CD8-positive, alpha-beta memory T cell (primary cell): ENCODE data around the gene HSF2BP. TPM values are rescaled to one million over a fixed set of nuclear protein-coding genes. Genes with fewer than 3 reads are reported as not detected.

Experiments used
- CTCF ChIA-PET: fragments of 350-600 bp; sonication (Branson Sonifier 250); formaldehyde crosslinking; loops from one replicate; lab custom pipeline; 2021; ENCODE audit warnings: antibody characterized with exemption; lab: Charles Lee
- POLR2A ChIA-PET: fragments of 350-600 bp; sonication (Branson Sonifier 250); formaldehyde crosslinking; loops from one replicate; lab custom pipeline; 2021; ENCODE audit warnings: antibody characterized with exemption; lab: Charles Lee
- DNase-seq, 5 donors: peaks; one replicate each; pipeline versions ENCODE4 v3.0.0 to v3.0.0-alpha.2; 2020 to 2022; ENCODE audit warnings: mixed read lengths in 1 of 5
- H3K27ac ChIP-seq: one replicate; pipeline ENCODE4 v1.7.0; 2013; ENCODE audit warnings: low read depth, mild to moderate bottlenecking, low read length, moderate library complexity
- H3K27me3 ChIP-seq: 2 replicates; pipeline ENCODE4 v1.7.0; 2013; ENCODE audit warnings: low read length, mild to moderate bottlenecking; ENCODE audit not compliant: insufficient read depth, poor library complexity, severe bottlenecking
- H3K36me3 ChIP-seq: 2 replicates; pipeline ENCODE4 v1.7.0; 2013; ENCODE audit warnings: mild to moderate bottlenecking, low read length, moderate library complexity; ENCODE audit not compliant: insufficient read depth
- H3K4me1 ChIP-seq: 2 replicates; pipeline ENCODE4 v1.7.0; 2013; ENCODE audit warnings: mild to moderate bottlenecking, low read length, moderate library complexity; ENCODE audit not compliant: insufficient read depth
- H3K4me3 ChIP-seq: 2 replicates; pipeline ENCODE4 v1.7.0; 2013; ENCODE audit warnings: mild to moderate bottlenecking, low read length
- H3K9me3 ChIP-seq: 2 replicates; pipeline ENCODE4 v1.7.0; 2013; ENCODE audit warnings: mild to moderate bottlenecking, low read length
- H3K27ac Mint-ChIP-seq, 8 donors: one replicate each; pipeline ENCODE4 v1.8.0; 2020 to 2021; ENCODE audit warnings: mixed read lengths in 8 of 8, mild to moderate bottlenecking in 6 of 8, inconsistent platforms in 3 of 8, moderate library complexity in 3 of 8
- H3K27me3 Mint-ChIP-seq, 2 donors: one replicate each; pipeline ENCODE4 v1.8.0; 2020 to 2021; ENCODE audit warnings: mixed read lengths in 2 of 2, mild to moderate bottlenecking in 1 of 2, moderate library complexity in 1 of 2
- H3K36me3 Mint-ChIP-seq, 3 donors: one replicate each; pipeline ENCODE4 v1.8.0; 2020 to 2021; ENCODE audit warnings: mixed read lengths in 3 of 3, inconsistent platforms in 1 of 3, mild to moderate bottlenecking in 1 of 3
- H3K4me1 Mint-ChIP-seq, 3 donors: one replicate each; pipeline ENCODE4 v1.8.0; 2020 to 2021; ENCODE audit warnings: mixed read lengths in 3 of 3, inconsistent platforms in 1 of 3, mild to moderate bottlenecking in 1 of 3
- H3K4me3 Mint-ChIP-seq, 7 donors: one replicate each; pipeline ENCODE4 v1.8.0; 2020 to 2021; ENCODE audit warnings: mixed read lengths in 7 of 7, mild to moderate bottlenecking in 6 of 7, moderate library complexity in 4 of 7, inconsistent platforms in 2 of 7
- H3K9me3 Mint-ChIP-seq, 5 donors: one replicate each; pipeline ENCODE4 v1.8.0; 2020 to 2022; ENCODE audit warnings: mixed read lengths in 5 of 5, mild to moderate bottlenecking in 3 of 5, moderate library complexity in 2 of 5, inconsistent platforms in 1 of 5
- polyA plus RNA-seq: library from polyadenylated mRNA; unstranded; fragments of 300-500 nt; fragmentation: Illumina TruSeq; gene quantifications from one replicate; pipeline ENCODE4 v1.2.3, GENCODE V29; 2021
- total RNA-seq, 2 experiments: library from RNA; stranded (reverse); gene quantifications; one replicate each; pipeline ENCODE4 v1.2.3, GENCODE V29; 2021

The HSF2BP gene
- total and polyA plus RNA-seq, 3 experiments from 2014 or later = 0.28 to 1.4 (median 0.53) TPM

- H3K27ac Mint-ChIP-seq = peak overlapping the region in 2 of 8 donors; percentile 52 to 81
- H3K4me3 ChIP-seq = no peak overlapping the region
- no peak for DNase-seq
- peak overlapping the region in 1 of 7 donors; percentile 8 for H3K4me3 Mint-ChIP-seq
- H3K4me1 ChIP-seq = peaks cover 19% of the 10 kb centered on the region
- peaks cover 35 to 58% (median 47%) of the 10 kb centered on the region in 3 donors for H3K4me1 Mint-ChIP-seq
- ChIA-PET POLR2A (interaction anchor here (0.6 kb wide), 1 partner anchor 1474 kb away, joined by 3 read pairs; no protein-coding TSS in a partner anchor), CTCF (no interaction called here)
- no peaks in the 10 kb centered on the region for H3K9me3 ChIP-seq
- H3K9me3 Mint-ChIP-seq = no peaks in the 10 kb centered on the region
- H3K36me3 ChIP-seq = peaks cover 22% of the 10 kb centered on the region
- no peak overlapping the region for H3K27ac ChIP-seq
- H3K36me3 Mint-ChIP-seq = peaks cover 5 to 71% (median 15%) of the 10 kb centered on the region in 3 donors
- no peaks in the 10 kb centered on the region for H3K27me3 Mint-ChIP-seq
- no peaks in the 10 kb centered on the region for H3K27me3 ChIP-seq
Observed at GRCh38 chr21:43667191-43667904, 8.1 kb upstream of the HSF2BP start.

DNA sequence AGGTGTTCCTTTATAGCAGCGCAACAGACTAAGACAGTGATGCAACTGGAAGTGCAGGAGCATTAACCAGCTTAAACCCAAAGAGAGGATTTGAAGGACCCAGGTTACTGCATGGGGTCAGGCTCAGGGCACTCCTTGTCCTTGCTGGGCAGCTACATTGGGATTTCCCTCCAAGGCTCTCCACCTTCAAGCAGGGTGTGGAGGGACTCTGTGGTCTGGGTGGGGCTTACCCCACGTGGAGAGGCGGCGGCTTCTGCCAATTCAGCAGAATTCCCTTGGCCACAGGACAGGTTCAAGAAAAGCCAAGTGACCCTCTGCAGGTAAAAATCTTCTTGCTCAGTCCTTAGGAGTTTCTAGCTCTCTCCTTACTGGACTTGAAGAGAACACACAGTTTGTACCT, 6.6 kb upstream of the HSF2BP start:
- Histone ChIP-seq H3K27ac (no peak overlapping the region), H3K27me3 (no peaks in the 10 kb centered on the region), H3K9me3 (no peaks in the 10 kb centered on the region), H3K4me3 (no peak overlapping the region), H3K36me3 (peaks cover 18% of the 10 kb centered on the region), H3K4me1 (peaks cover 30% of the 10 kb centered on the region)
- Mint-ChIP-seq H3K27ac (peak overlapping the region in 3 of 8 donors; percentile 23 to 51 (median 40)), H3K4me3 (no peak overlapping the region), H3K36me3 (peaks cover 5 to 66% (median 17%) of the 10 kb centered on the region in 3 donors), H3K4me1 (peaks cover 48 to 73% (median 61%) of the 10 kb centered on the region in 3 donors), H3K27me3 (no peaks in the 10 kb centered on the region), H3K9me3 (no peaks in the 10 kb centered on the region)
- ChIA-PET POLR2A (no interaction called here), CTCF (no interaction called here)
- no peak for DNase-seq

DNA sequence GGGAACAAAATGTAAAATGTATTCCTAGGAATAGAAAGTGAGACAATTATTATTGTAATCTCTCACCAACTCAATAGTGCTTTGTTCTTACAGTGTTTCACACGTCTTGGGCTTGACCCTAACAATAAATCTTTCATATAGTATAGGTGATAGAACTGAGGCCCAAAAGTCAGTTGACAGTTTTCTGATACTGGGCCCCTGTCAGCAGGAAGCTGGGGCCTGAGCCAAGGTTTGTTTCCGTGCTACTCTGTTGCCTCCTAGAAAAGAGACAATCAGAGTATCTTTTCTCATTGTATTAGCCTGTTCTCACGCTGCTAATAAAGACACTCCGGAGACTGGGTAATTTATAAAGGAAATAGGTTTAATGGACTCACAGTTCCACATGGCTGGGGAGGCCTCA, 5.1 kb upstream of the HSF2BP start:
- no peak for DNase-seq
- CTCF ChIA-PET = no interaction called here
- Mint-ChIP-seq H3K4me1 (peaks cover 58 to 72% (median 64%) of the 10 kb centered on the region in 3 donors), H3K27me3 (no peaks in the 10 kb centered on the region), H3K36me3 (peaks cover 5 to 59% (median 14%) of the 10 kb centered on the region in 3 donors), H3K27ac (peak overlapping the region in 2 of 8 donors; percentile 4 to 74), H3K4me3 (no peak overlapping the region), H3K9me3 (no peaks in the 10 kb centered on the region)
- Histone ChIP-seq H3K9me3 (no peaks in the 10 kb centered on the region), H3K4me3 (no peak overlapping the region), H3K27ac (no peak overlapping the region), H3K36me3 (peaks cover 12% of the 10 kb centered on the region), H3K27me3 (no peaks in the 10 kb centered on the region), H3K4me1 (peaks cover 33% of the 10 kb centered on the region)
- POLR2A ChIA-PET = no interaction called here

DNA sequence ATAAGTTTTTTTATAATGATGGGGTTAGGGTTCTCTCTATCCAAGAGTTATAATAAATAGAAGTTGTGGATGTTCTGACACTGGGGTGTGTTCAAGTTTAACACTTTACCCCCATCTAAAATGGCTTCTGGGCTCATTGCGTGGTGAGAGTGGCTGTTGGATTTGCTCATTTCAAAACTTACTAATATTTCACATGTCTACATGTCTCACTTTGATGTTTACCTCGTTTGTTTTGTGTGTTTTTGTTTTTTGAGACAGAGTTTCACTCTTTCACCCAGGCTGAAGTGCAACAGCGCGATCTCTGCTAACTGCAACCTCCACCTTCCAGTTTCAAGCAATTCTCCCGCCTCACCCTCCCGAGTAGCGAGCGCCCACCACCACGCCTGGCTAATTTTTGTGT, 3.7 kb upstream of the HSF2BP start:
- ChIA-PET CTCF (no interaction called here), POLR2A (no interaction called here)
- Histone ChIP-seq H3K36me3 (peaks cover 12% of the 10 kb centered on the region), H3K27ac (no peak overlapping the region), H3K9me3 (no peaks in the 10 kb centered on the region), H3K4me1 (peaks cover 43% of the 10 kb centered on the region), H3K27me3 (no peaks in the 10 kb centered on the region), H3K4me3 (no peak overlapping the region)
- H3K36me3 Mint-ChIP-seq = peaks cover 5 to 55% (median 14%) of the 10 kb centered on the region in 3 donors
- H3K4me3 Mint-ChIP-seq = peak overlapping the region in 4 of 7 donors; percentile 22 to 69 (median 50)
- peaks cover 60 to 71% (median 68%) of the 10 kb centered on the region in 3 donors for H3K4me1 Mint-ChIP-seq
- H3K9me3 Mint-ChIP-seq = no peaks in the 10 kb centered on the region
- H3K27me3 Mint-ChIP-seq = no peaks in the 10 kb centered on the region
- H3K27ac Mint-ChIP-seq = peak overlapping the region; percentile 26 to 92 (median 57)
- no peak for DNase-seq

- H3K27ac ChIP-seq = no peak overlapping the region
- Mint-ChIP-seq H3K27me3 (no peaks in the 10 kb centered on the region), H3K9me3 (no peaks in the 10 kb centered on the region), H3K4me3 (peak overlapping the region in 2 of 7 donors; percentile 22 to 92), H3K27ac (peak overlapping the region in 5 of 8 donors; percentile 58 to 92 (median 76)), H3K4me1 (peaks cover 56 to 65% (median 64%) of the 10 kb centered on the region in 3 donors), H3K36me3 (peaks cover 5 to 52% (median 14%) of the 10 kb centered on the region in 3 donors)
- CTCF ChIA-PET = no interaction called here
- H3K9me3 ChIP-seq = no peaks in the 10 kb centered on the region
- H3K4me1 ChIP-seq = peaks cover 43% of the 10 kb centered on the region
- POLR2A ChIA-PET = no interaction called here
- no peak for DNase-seq
- no peak overlapping the region for H3K4me3 ChIP-seq
- H3K36me3 ChIP-seq = peaks cover 12% of the 10 kb centered on the region
- H3K27me3 ChIP-seq = no peaks in the 10 kb centered on the region
Observed at GRCh38 chr21:43662286-43662685, 3.0 kb upstream of the HSF2BP start.

DNA sequence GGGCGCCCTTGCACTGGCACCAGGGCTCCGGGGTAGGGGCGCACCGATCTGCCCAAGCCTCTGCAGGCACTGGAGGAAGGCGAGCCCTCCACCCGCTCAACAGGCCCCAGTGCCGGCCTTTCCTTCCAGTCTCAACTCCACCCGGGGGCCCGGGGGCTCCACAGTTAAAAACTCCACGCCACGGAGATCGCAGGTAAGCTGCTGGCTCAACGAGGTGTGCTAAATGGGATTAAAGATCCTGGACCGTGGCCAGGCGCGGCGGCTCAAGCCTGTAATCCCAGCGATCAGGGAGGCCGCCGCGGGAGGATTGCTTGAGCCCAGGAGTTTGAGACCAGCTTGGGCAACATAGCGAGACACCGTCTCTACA, 536 bp downstream of the HSF2BP start:
- no peaks in the 10 kb centered on the region for H3K9me3 ChIP-seq
- no peaks in the 10 kb centered on the region for H3K9me3 Mint-ChIP-seq
- peaks cover 36 to 40% (median 39%) of the 10 kb centered on the region in 3 donors for H3K4me1 Mint-ChIP-seq
- H3K4me3 Mint-ChIP-seq = peak overlapping the region; percentile 40 to 96 (median 78)
- H3K4me3 ChIP-seq = peak overlapping the region; percentile 100
- H3K27me3 ChIP-seq = no peaks in the 10 kb centered on the region
- peaks cover 0 to 27% (median 3%) of the 10 kb centered on the region in 3 donors for H3K36me3 Mint-ChIP-seq
- no peaks in the 10 kb centered on the region for H3K36me3 ChIP-seq
- POLR2A ChIA-PET = interaction anchor here (0.5 kb wide), 1 partner anchor 99 kb away, joined by 4 read pairs; no protein-coding TSS in a partner anchor
- CTCF ChIA-PET = interaction anchor here (0.9 kb wide), 1 partner anchor 12 kb away, joined by 3 read pairs; no protein-coding TSS in a partner anchor
- peaks cover 32% of the 10 kb centered on the region for H3K4me1 ChIP-seq
- peak overlapping the region; percentile 84 to 95 (median 90) for H3K27ac Mint-ChIP-seq
- peak overlapping the region; percentile 95 for H3K27ac ChIP-seq
- H3K27me3 Mint-ChIP-seq = no peaks in the 10 kb centered on the region
- no peak for DNase-seq

DNA sequence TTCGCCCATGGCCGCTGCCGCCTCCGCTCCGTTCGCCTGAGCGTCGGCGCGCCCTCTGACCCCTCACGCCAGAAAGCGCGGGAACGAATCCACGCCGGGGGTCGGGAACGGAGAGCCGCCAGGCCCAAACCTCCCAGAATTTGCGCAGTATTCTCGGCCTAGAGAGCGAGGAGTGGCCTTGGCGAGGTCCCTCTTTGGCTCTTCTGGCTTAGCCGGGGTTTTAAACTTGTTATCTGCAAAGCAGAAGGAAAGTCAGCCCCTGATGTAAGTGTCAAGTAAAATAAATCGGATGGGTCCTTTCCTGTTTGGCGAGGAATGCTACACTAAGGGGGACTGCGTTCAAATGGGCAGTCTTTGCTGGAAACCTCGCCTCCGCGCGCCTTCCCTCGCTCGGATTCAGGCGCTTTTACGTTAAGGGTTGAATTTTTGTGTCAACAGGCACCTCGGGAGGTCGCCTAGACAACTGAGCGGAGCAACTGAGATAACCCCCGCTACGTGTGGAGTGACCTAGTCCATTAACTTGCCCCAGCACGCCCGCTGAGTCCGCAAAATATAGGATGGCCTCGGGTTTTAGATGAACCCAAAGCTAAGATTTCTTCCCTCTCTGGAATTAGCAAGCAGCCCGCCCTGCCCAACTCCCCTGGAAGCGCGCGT, 1.1 kb downstream of the HSF2BP start:
- ChIA-PET CTCF (no interaction called here), POLR2A (no interaction called here)
- H3K27ac Mint-ChIP-seq = peak overlapping the region in 1 of 8 donors; percentile 34
- no peaks in the 10 kb centered on the region for H3K9me3 Mint-ChIP-seq
- Histone ChIP-seq H3K4me1 (peaks cover 32% of the 10 kb centered on the region), H3K4me3 (no peak overlapping the region), H3K27ac (no peak overlapping the region), H3K36me3 (no peaks in the 10 kb centered on the region), H3K9me3 (no peaks in the 10 kb centered on the region), H3K27me3 (no peaks in the 10 kb centered on the region)
- no peak for DNase-seq
- H3K27me3 Mint-ChIP-seq = no peaks in the 10 kb centered on the region
- peak overlapping the region in 4 of 7 donors; percentile 28 to 73 (median 56) for H3K4me3 Mint-ChIP-seq
- peaks cover 36 to 39% (median 36%) of the 10 kb centered on the region in 3 donors for H3K4me1 Mint-ChIP-seq
- peaks cover 0 to 26% (median 3%) of the 10 kb centered on the region in 3 donors for H3K36me3 Mint-ChIP-seq
